Activated CD8-positive, alpha-beta T cell treated with anti-CD3 and anti-CD28 coated beads, Interleukin-2, amount 10 ng/mL, durations not matched to agents 7 days and 5 days (primary cell): ENCODE measurements around the gene DUOX1. TPM values are rescaled to one million over a fixed set of nuclear protein-coding genes. Genes with fewer than 3 reads are reported as not detected.

Experiments used
- ATAC-seq: fragments of 150-1000 bp; cut with Tn5 transposase; one replicate; pipeline ENCODE4 v1.10.0; 2021; ENCODE audit warnings: moderate library complexity
- CTCF ChIA-PET: fragments of 350-600 bp; sonication (Branson Sonifier 250); formaldehyde crosslinking; loops from one replicate; lab custom pipeline; 2021; ENCODE audit warnings: antibody characterized with exemption; lab: Charles Lee
- POLR2A ChIA-PET: fragments of 350-600 bp; sonication (Branson Sonifier 250); formaldehyde crosslinking; loops from one replicate; lab custom pipeline; 2021; ENCODE audit warnings: antibody characterized with exemption; lab: Charles Lee
- DNase-seq: peaks from one replicate; pipeline ENCODE4 v3.0.0-alpha.2; 2020
- H3K27ac Mint-ChIP-seq: one replicate; pipeline ENCODE4 v1.8.0; 2021; ENCODE audit warnings: mild to moderate bottlenecking, mixed read lengths
- H3K27me3 Mint-ChIP-seq: one replicate; pipeline ENCODE4 v1.8.0; 2021; ENCODE audit warnings: low read depth, mixed read lengths
- H3K36me3 Mint-ChIP-seq: one replicate; pipeline ENCODE4 v1.8.0; 2021; ENCODE audit warnings: low read depth, mixed read lengths
- H3K4me1 Mint-ChIP-seq: one replicate; pipeline ENCODE4 v1.8.0; 2021; ENCODE audit warnings: low read depth, mixed read lengths
- H3K4me3 Mint-ChIP-seq: one replicate; pipeline ENCODE4 v1.8.0; 2021; ENCODE audit warnings: mild to moderate bottlenecking, mixed read lengths
- H3K9me3 Mint-ChIP-seq: one replicate; pipeline ENCODE4 v1.8.0; 2022; ENCODE audit warnings: mixed read lengths; ENCODE audit not compliant: insufficient read depth
- total RNA-seq, 2 experiments: library from RNA; stranded (reverse); gene quantifications; one replicate each; pipeline ENCODE4 v1.2.3, GENCODE V29; 2021

Gene DUOX1
- total RNA-seq, 2 experiments from 2014 or later: not detected

DNA sequence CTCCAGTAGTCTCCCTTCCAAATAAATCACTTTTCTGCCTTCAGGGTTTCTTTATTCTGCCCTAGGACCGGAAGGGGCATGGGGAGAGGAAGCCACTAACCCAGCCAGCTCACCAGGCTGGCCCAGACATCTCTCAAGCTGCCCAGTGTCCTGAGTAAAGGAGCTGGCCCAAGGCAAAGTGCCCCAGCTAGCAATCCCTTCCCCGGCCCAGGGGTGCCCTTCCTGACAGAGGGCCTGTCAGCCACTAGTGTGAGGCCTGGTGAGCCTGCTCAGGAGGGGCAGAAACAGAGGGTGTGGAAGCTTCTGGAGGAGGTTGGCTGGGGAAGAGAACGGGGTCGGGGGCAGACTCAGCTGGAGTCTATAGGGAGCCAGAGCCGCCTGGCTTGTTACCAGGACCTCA, 35.7 kb downstream of the DUOX1 start:
- Mint-ChIP-seq H3K27me3 (no peaks in the 10 kb centered on the region), H3K9me3 (no peaks in the 10 kb centered on the region), H3K4me3 (peak overlapping the region; percentile 78), H3K27ac (peak overlapping the region; percentile 83), H3K4me1 (peaks cover 20% of the 10 kb centered on the region), H3K36me3 (no peaks in the 10 kb centered on the region)
- POLR2A ChIA-PET: interaction anchor here (0.6 to 3.0 kb wide), 4 partner anchors 33 to 237 kb away, joined by 3 to 11 read pairs (median 6); no protein-coding TSS in a partner anchor
- no peak for DNase-seq
- no peak for ATAC-seq
- CTCF ChIA-PET: interaction anchor here (0.8 to 13.2 kb wide), 8 partner anchors 11 to 233 kb away, joined by 3 to 191 read pairs (median 4); no protein-coding TSS in a partner anchor

DNA sequence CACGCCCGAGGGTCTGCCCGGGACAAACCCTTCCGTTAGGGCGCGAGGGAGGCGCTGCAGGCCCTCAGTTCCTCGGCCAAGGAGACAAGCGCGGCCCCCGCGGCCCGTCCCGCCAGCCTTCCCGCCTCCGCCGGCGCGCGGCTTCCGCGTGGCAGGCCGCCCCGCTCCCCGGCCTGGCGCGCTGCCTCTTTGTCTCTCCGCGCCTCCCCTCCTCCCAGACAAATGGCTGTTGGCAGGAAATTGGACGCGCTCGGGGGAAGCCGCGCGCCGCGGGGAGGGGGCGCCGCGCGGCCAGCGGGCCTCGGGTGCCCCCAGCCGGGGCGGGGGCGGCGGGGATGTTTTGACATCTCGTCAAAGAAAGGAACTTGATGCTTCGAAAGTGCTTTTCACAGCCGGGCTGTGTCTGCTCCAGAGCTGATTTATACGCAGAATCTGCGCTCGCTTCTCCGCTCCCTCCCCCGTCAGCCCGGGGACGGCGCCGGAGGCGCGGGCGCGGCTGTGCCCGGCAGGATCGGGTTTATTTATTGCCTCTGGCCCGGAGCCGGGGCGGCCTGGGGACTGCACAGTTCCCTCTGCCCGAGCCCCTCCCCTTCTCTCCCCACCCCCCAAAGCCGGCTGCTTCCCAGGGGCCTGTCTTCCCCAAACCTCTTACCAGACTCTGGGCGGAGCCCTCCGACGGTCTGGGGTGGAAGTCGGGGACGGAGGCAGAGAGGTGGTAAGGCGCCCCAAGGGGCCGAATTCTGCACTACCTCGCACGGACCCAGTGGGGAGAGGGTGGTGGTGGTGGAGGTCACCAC, 37.2 kb downstream of the DUOX1 start:
- Mint-ChIP-seq H3K9me3 (no peaks in the 10 kb centered on the region), H3K4me1 (peaks cover 20% of the 10 kb centered on the region), H3K27ac (peak overlapping the region; percentile 75), H3K36me3 (no peaks in the 10 kb centered on the region), H3K4me3 (peak overlapping the region; percentile 67), H3K27me3 (no peaks in the 10 kb centered on the region)
- ChIA-PET POLR2A (interaction anchor here (0.9 to 2.3 kb wide), 9 partner anchors 8 to 235 kb away, joined by 3 to 12 read pairs (median 6); partner anchors contain the start of gene SHF), CTCF (interaction anchor here (1.0 to 13.2 kb wide), 13 partner anchors 10 to 235 kb away, joined by 4 to 191 read pairs (median 7); a partner anchor contains a TSS)
- DNase-seq (peak; percentile 87), ATAC-seq (peak; percentile 91)

DNA sequence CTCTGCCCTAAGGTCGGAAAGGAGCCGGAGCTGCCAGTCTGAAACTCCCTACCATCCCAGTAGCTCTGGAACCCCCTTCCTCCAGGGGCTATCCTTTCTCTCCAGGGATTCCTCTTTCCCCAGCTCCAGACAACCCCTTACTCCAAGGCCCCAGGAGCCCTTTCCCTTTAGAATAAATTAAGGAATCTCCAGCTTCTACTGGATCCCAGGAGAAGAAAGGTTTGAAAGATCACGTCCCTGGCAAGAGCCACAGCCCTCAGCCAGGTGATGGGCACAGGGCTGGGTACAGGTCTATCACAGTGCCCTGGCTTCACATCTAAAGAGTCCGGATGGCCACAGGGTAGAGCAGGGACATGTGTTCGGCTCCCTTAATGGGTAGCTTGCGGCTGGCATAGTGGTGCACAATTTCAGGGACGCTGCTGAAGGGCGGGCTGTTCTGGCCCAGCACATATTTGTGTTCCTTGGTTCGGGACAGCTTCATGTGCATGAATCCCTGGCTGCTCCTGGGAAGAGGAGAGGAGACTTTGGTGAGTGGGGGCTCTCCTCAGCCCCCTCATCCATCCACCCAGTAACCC, 37.9 kb downstream of the DUOX1 start:
- no peaks in the 10 kb centered on the region for H3K27me3 Mint-ChIP-seq
- DNase-seq (no peak), ATAC-seq (no peak)
- ChIA-PET POLR2A (interaction anchor here (0.9 to 2.3 kb wide), 9 partner anchors 8 to 234 kb away, joined by 3 to 12 read pairs (median 6); partner anchors contain the start of gene SHF), CTCF (interaction anchor here (1.0 to 13.2 kb wide), 13 partner anchors 10 to 235 kb away, joined by 4 to 191 read pairs (median 7); a partner anchor contains a TSS)
- peaks cover 20% of the 10 kb centered on the region for H3K4me1 Mint-ChIP-seq
- no peaks in the 10 kb centered on the region for H3K9me3 Mint-ChIP-seq
- peak overlapping the region; percentile 75 for H3K27ac Mint-ChIP-seq
- peak overlapping the region; percentile 67 for H3K4me3 Mint-ChIP-seq
- H3K36me3 Mint-ChIP-seq: no peaks in the 10 kb centered on the region

DNA sequence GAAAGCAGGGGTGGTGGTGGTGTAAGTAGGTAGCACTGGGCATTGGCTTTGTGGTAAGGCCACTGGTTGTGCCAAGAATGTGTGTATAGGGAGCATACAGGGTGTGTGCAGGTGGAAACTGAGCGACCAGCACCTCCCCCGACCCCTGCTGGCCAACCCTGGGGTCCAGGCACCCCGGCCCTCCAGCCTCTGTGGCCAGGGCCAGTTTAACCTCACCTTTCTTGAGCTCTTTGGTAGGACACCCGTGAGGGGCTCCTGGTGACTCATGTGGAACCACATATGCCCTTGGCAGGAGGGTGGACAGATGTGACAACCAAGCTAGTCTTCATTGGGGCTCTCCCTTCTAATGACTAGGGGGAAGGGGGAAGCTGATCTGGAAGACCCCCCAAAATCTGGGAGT, 38.5 kb downstream of the DUOX1 start:
- Mint-ChIP-seq H3K9me3 (no peaks in the 10 kb centered on the region), H3K36me3 (no peaks in the 10 kb centered on the region), H3K27ac (no peak overlapping the region), H3K4me1 (peaks cover 20% of the 10 kb centered on the region), H3K4me3 (no peak overlapping the region), H3K27me3 (no peaks in the 10 kb centered on the region)
- DNase-seq (no peak), ATAC-seq (no peak)
- ChIA-PET CTCF (interaction anchor here (1.6 to 13.2 kb wide), 11 partner anchors 9 to 234 kb away, joined by 4 to 191 read pairs (median 8); a partner anchor contains a TSS), POLR2A (interaction anchor here (1.3 to 2.3 kb wide), 5 partner anchors 11 to 37 kb away, joined by 3 to 12 read pairs (median 6); partner anchors contain the start of gene SHF)

DNA sequence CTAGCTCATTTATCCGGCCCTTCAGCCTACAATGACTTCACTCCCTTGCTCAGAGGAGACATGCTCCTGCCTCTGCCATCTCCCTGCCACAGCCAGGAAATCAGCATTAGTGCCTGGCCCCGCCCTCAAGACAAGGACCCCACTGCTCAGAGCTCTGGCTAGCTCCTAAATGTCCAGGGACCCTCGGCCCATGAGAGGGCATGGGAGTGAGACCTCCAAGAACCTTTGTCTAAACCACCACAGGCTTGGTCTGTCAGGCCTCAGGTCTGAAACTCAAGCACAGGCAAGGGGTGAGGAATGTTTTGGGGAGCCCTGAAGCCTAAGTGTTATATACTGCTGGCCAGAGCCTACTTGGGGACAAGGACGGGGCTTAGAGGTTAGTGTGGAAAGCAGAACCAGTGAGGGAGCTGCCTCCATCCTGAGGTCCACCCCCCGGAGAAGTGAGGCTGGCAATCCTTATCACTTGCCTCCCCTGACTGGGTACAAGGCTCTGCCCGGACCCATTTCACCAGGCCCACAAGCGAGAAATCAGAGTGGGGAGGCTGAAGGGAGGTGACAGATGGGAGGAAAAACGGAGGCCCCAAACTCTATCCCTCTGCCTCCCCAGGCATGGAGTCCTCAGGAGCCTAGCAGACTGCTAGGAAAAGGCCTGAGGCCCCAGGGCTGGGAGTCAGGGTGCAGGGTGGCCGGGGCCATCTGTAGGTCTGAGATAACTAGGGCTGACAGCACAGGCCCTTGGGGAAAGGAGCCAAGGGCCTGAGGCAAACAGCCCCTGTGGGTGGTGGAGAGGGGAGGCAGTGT, 39.2 kb downstream of the DUOX1 start:
- POLR2A ChIA-PET: interaction anchor here (1.0 to 2.3 kb wide), 4 partner anchors 12 to 418 kb away, joined by 3 to 12 read pairs (median 6); no protein-coding TSS in a partner anchor
- Mint-ChIP-seq H3K4me3 (no peak overlapping the region), H3K36me3 (no peaks in the 10 kb centered on the region), H3K27ac (no peak overlapping the region), H3K27me3 (no peaks in the 10 kb centered on the region), H3K4me1 (peaks cover 18% of the 10 kb centered on the region), H3K9me3 (no peaks in the 10 kb centered on the region)
- CTCF ChIA-PET: interaction anchor here (1.6 to 13.2 kb wide), 11 partner anchors 8 to 234 kb away, joined by 4 to 191 read pairs (median 7); a partner anchor contains a TSS
- ATAC-seq (no peak), DNase-seq (no peak)

DNA sequence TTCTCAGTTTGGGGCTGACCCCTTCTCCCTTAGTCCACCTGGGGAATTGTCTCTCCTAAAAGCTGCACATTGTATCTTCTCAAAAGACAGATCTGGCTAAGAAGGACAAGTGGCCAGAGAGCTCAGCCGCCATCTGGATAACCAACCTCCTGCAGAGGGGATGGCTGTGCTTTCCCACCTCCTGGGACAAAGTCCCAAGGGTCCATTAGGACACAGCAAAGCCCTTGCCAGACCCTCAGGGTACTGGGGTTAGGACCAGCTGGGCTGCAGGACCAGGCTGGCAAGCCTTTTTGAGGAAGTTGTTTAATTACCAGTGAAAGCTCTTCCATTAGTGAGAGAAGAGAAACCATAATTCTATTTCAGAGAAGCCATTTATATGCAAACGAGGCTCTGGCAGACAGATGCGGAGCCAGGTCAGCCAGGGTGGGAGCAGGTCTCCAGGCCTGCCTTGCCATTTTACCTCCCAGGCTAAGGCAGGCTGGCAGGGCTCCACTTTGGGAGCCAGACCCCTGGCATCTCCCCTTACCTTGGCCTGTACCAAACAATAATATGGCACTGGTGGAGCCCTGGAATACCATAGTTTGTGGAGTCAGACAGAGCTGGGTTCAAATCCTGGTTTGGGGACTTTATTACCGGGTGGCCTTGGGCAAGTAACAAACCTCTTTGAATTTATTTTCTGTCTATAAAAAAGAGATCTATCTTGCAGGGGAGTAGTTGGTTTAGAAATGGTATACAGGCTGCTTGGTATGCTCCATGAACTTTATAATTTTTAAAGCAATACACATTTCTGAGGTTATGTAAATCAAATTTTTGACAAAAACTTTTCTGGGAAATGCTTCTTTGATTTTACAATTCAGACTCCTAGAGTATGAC, 40.0 kb downstream of the DUOX1 start:
- H3K4me3 Mint-ChIP-seq: no peak overlapping the region
- H3K36me3 Mint-ChIP-seq: no peaks in the 10 kb centered on the region
- H3K9me3 Mint-ChIP-seq: no peaks in the 10 kb centered on the region
- H3K4me1 Mint-ChIP-seq: peaks cover 18% of the 10 kb centered on the region
- no peak overlapping the region for H3K27ac Mint-ChIP-seq
- ATAC-seq: no peak
- no peaks in the 10 kb centered on the region for H3K27me3 Mint-ChIP-seq
- POLR2A ChIA-PET: interaction anchor here (1.0 kb wide), 1 partner anchor 417 kb away, joined by 3 read pairs; no protein-coding TSS in a partner anchor
- CTCF ChIA-PET: interaction anchor here (1.6 to 13.2 kb wide), 4 partner anchors 7 to 36 kb away, joined by 4 to 191 read pairs (median 10); no protein-coding TSS in a partner anchor
- no peak for DNase-seq

DNA sequence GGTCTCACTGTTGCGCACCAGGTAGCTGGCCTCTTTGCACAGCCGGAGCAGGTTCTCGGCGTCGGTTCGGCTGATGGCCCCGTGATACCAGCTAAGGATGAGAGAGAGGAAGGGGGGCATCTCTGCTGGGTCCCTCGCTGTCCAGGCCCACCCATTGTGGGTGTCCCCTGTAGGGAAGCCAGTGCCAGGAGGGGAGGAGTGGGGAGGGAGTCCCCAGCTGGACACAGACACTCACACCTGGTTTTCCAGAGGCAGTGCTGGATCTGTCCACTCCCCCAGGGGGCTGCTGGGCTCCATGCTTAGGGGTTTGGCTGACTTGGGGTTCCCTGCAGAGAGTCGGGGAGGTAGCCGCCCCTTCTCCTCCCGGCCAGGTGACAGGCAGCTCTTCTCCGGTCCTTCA, 42.1 kb downstream of the DUOX1 start:
- POLR2A ChIA-PET: interaction anchor here (0.9 to 1.0 kb wide), 2 partner anchors 26 to 28 kb away, joined by 3 to 7 read pairs; no protein-coding TSS in a partner anchor
- H3K9me3 Mint-ChIP-seq: no peaks in the 10 kb centered on the region
- H3K27ac Mint-ChIP-seq: no peak overlapping the region
- CTCF ChIA-PET: interaction anchor here (1.3 to 13.2 kb wide), 3 partner anchors 9 to 34 kb away, joined by 3 to 191 read pairs (median 8); no protein-coding TSS in a partner anchor
- H3K4me3 Mint-ChIP-seq: no peak overlapping the region
- H3K27me3 Mint-ChIP-seq: no peaks in the 10 kb centered on the region
- DNase-seq: no peak
- peaks cover 2% of the 10 kb centered on the region for H3K4me1 Mint-ChIP-seq
- H3K36me3 Mint-ChIP-seq: no peaks in the 10 kb centered on the region
- no peak for ATAC-seq

DNA sequence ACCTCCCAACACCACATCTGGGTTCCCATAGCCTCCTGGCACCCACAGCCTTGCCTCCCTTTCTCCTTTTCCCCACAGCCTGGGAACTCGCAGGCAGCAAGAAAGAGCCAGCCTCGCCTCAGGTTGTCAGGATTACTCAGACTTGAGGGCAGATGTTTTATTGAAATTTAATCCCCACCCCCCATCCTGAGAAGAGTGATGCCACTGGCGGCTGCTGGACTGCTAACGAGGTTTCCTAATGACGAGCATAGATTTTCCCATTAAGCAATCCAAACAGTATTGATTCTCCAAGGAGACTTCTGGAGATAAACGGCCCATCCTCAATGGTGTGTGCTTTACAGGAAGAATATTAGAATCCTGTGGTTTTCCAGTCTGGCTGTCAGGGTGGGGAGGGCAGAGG, 44.3 kb downstream of the DUOX1 start:
- Mint-ChIP-seq H3K27ac (no peak overlapping the region), H3K4me1 (no peaks in the 10 kb centered on the region), H3K9me3 (no peaks in the 10 kb centered on the region), H3K4me3 (no peak overlapping the region), H3K27me3 (no peaks in the 10 kb centered on the region), H3K36me3 (no peaks in the 10 kb centered on the region)
- no peak for DNase-seq
- ATAC-seq: no peak
- POLR2A ChIA-PET: no interaction called here
- CTCF ChIA-PET: no interaction called here

DNA sequence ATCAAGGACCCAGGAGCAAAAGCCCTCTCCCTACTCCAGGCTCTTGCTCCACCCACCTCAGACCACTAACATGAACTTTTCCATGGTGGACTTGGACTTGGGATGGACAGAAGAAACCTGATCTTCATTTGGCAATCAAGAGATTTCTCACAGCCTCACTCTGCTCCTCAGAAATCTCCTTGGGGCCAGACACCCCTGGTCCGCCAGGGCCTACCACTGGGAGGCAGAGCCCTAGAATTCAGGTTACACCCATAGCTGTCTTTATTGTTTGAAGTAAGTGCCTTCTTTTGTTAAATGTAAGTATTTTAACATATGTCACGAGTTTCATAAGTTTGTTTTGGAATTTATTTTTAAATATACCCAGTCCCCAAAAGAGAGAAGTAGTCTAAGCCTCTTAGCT, 44.8 kb downstream of the DUOX1 start:
- CTCF ChIA-PET: interaction anchor here (1.0 kb wide), 1 partner anchor 56 kb away, joined by 3 read pairs; no protein-coding TSS in a partner anchor
- H3K4me1 Mint-ChIP-seq: no peaks in the 10 kb centered on the region
- POLR2A ChIA-PET: no interaction called here
- no peak for DNase-seq
- H3K27ac Mint-ChIP-seq: no peak overlapping the region
- H3K27me3 Mint-ChIP-seq: no peaks in the 10 kb centered on the region
- H3K4me3 Mint-ChIP-seq: no peak overlapping the region
- no peaks in the 10 kb centered on the region for H3K9me3 Mint-ChIP-seq
- no peak for ATAC-seq
- H3K36me3 Mint-ChIP-seq: no peaks in the 10 kb centered on the region

DNA sequence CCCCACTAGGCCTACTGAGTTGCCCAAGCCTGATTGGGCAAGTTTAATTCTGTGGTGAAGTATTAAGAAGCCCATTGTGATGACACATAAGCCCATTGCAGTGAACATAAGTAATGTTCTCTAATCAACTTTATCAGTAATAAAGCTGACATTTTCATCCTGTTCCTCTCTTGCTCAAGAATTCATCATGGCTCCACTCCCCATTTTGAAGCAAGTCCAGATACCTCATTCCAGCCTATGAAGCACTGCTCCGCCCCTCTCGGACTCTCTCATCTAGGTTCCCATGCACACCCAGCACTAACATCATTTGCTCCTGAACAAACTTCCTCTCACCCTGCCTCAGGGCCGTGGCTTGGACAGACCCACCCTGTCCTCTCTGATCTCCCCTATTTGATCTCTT, 47.5 kb downstream of the DUOX1 start:
- no peaks in the 10 kb centered on the region for H3K36me3 Mint-ChIP-seq
- H3K9me3 Mint-ChIP-seq: no peaks in the 10 kb centered on the region
- peaks cover 22% of the 10 kb centered on the region for H3K4me1 Mint-ChIP-seq
- no peak for ATAC-seq
- ChIA-PET CTCF (interaction anchor here (1.0 to 2.5 kb wide), 5 partner anchors 9 to 59 kb away, joined by 3 to 14 read pairs (median 5); no protein-coding TSS in a partner anchor), POLR2A (interaction anchor here (1.4 kb wide), 1 partner anchor 225 kb away, joined by 5 read pairs; a partner anchor contains a TSS)
- no peak for DNase-seq
- H3K4me3 Mint-ChIP-seq: no peak overlapping the region
- no peaks in the 10 kb centered on the region for H3K27me3 Mint-ChIP-seq
- no peak overlapping the region for H3K27ac Mint-ChIP-seq
